ENCODE measurements around the gene DUSP8.
A peak's percentile ranks its signal among the peaks of the same experiment; 100 is the strongest.
"Not testable (repeated sequence)": the region's sequence is repeated elsewhere in the genome, so short reads cannot be mapped to it uniquely, and the experiment has no call there.

Gene DUSP8

GRCh38 chr11:1529774-1530173, 42.3 kb downstream of the DUSP8 start:
- no peak for DNase-seq

- DNase-seq, result no peak
These were observed 42.8 kb downstream of the DUSP8 start for GRCh38 chr11:1529286-1529685.

- DNase-seq, result no peak
These were observed 43.4 kb downstream of the DUSP8 start for GRCh38 chr11:1528710-1529109.

- no peak for DNase-seq
These were observed 45.3 kb downstream of the DUSP8 start for GRCh38 chr11:1526785-1527184.

GRCh38 chr11:1523779-1524178, 48.3 kb downstream of the DUSP8 start:
- no peak for DNase-seq

- DNase-seq, result no peak
These were observed 49.0 kb downstream of the DUSP8 start for GRCh38 chr11:1523077-1523476.

- DNase-seq, result no peak
These were observed 50.0 kb downstream of the DUSP8 start for GRCh38 chr11:1522081-1522424.

GRCh38 chr11:1521382-1522080, 50.5 kb downstream of the DUSP8 start:
- no peak for DNase-seq

- no peak for DNase-seq
These were observed 51.3 kb downstream of the DUSP8 start for GRCh38 chr11:1520663-1521267.

- DNase-seq, result no peak
These were observed 51.8 kb downstream of the DUSP8 start for GRCh38 chr11:1520209-1520662.

GRCh38 chr11:1519028-1520010, 52.8 kb downstream of the DUSP8 start:
- no peak for DNase-seq

- no peak for DNase-seq
These were observed 53.8 kb downstream of the DUSP8 start for GRCh38 chr11:1518301-1518700.

GRCh38 chr11:1517117-1518005, 54.7 kb downstream of the DUSP8 start:
- DNase-seq, result no peak

GRCh38 chr11:1516273-1517067, 55.6 kb downstream of the DUSP8 start:
- no peak for DNase-seq

GRCh38 chr11:1515082-1516060, 56.7 kb downstream of the DUSP8 start:
- DNase-seq, result peak; percentile 7

- no peak for DNase-seq
These were observed 57.6 kb downstream of the DUSP8 start for GRCh38 chr11:1514336-1515061.

GRCh38 chr11:1513326-1514296, 58.5 kb downstream of the DUSP8 start:
- DNase-seq, result no peak

- not testable (repeated sequence) for DNase-seq
These were observed 59.4 kb downstream of the DUSP8 start for GRCh38 chr11:1512531-1513258.

All from SHP77 (cell line).